ENCODE measurements around the gene PRKAG2.
"Not testable (repeated sequence)": the region's sequence is repeated elsewhere in the genome, so short reads cannot be mapped to it uniquely, and the experiment has no call there.

DNA sequence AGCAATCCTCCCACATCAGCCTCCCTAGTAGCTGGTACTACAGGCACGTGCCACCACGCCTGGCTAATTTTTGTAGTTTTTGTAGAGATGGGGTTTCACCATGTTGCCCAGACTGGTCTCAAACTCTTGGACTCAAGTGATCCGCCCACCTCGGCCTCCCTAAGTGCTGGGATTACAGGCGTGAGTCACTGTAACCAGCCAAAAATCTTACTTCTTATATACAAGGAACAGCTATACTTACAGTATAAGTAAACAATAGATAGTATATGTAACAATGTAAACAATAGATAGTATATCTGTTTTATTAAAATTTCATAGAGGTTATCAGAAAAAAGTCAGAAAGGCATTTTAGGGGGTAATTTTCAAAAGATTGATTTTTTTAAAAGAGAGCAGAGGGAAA, 128.9 kb downstream of the PRKAG2 start:
- not testable (repeated sequence) for TF ChIP-seq CTCF (IDR thresholded peaks at IDR 0.05; ENCODE audit: low read depth, low read length); EZH2phosphoT487 (IDR thresholded peaks at IDR 0.05; ENCODE audit: low read depth)
